ENCODE results near the gene N4BP2L1. TPM values are rescaled to one million over a fixed set of nuclear protein-coding genes. Genes with fewer than 3 reads are reported as not detected.

Gene N4BP2L1
- 2.2 and 4.0 TPM in 2 replicates for total RNA-seq

DNA sequence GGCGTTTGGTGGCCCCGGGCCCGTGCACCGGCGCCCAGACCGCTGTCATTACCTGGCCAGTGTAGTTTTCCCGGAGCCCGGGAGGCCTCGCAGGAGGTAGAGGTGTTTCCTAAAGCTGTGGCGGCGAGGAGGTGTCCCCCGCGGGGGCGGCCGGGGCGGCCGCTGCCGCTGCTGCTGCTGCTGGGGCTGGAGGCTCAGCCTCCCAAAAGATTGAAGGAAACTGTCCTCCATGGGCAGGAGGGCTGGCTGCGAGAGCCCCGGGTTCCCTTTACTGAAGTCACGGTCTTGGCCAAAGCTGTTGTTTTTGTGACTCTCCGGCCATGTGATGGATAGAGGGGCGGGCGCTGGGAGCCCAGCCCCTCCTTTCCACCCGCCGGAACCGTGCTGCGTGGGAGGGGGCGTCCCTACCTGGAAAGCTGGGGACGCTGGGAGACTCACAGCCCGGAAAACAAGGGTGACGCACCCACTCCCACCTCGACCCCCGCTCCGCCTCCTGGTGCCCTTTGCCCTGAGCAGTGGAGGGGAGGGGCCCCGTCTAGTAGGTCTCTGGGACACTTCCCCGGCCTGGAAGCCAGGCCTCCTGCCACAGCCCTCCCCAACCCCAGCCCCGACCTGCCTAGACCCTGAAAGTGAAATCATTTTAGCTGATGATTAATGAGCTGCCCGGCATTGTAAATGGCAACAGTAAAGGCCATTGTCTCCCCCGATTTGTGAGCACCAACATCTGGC is at the start of gene N4BP2L1:
TSS of gene N4BP2L1 (minus strand) at position 279 of the 729 bp plus-strand sequence. CDS start at position 231, 48 bp downstream.

Other genes starting within 250 kb of the N4BP2L1 start
- not detected in 2 replicates for gene ZAR1L, start 112.8 kb downstream of the N4BP2L1 start, total RNA-seq
- 3.5 and 6.2 TPM in 2 replicates for gene BRCA2, start 112.6 kb downstream of the N4BP2L1 start, total RNA-seq
- 83.0 and 132 TPM in 2 replicates for gene N4BP2L2, start 110.7 kb upstream of the N4BP2L1 start, total RNA-seq
- gene PDS5B, start 158.3 kb upstream of the N4BP2L1 start, total RNA-seq, result 25.5 and 30.5 TPM in 2 replicates